SK-N-SH (cell line): ENCODE results near the gene PARP2.

Experiments
- CTCF ChIP-seq: fragments of 200-600 bp; sonication (generic); IDR thresholded peaks from 2 replicates; pipeline ENCODE4 v1.6.1; 2017; ENCODE audit warnings: antibody characterized with exemption, mild to moderate bottlenecking, moderate library complexity
- EP300 ChIP-seq, 2 experiments: IDR thresholded peaks; 2 replicates each; pipeline versions ENCODE4 v1.4.0 to v1.6.1; 2012; ENCODE audit warnings: borderline replicate concordance in 1 of 2, low read depth in 1 of 2, low read length in 1 of 2
- EZH2phosphoT487 ChIP-seq: fragments of 200-600 bp; sonication (generic); IDR thresholded peaks from 2 replicates; pipeline ENCODE4 v1.6.1; 2017; ENCODE audit warnings: low read depth, mixed run types, mild to moderate bottlenecking, antibody characterized with exemption, moderate library complexity, borderline replicate concordance
- GABPA ChIP-seq: IDR thresholded peaks from 2 replicates; pipeline ENCODE4 v1.4.0; 2012; ENCODE audit warnings: low read depth, mild to moderate bottlenecking
- JUND ChIP-seq: IDR thresholded peaks from 2 replicates; pipeline ENCODE4 v1.4.0; 2012
- MAX ChIP-seq: IDR thresholded peaks from 2 replicates; pipeline ENCODE4 v1.4.0; 2012; ENCODE audit warnings: low read depth
- NFIC ChIP-seq: IDR thresholded peaks from 2 replicates; pipeline ENCODE4 v1.4.0; 2012; ENCODE audit warnings: borderline replicate concordance
- PBX3 ChIP-seq: IDR thresholded peaks from 2 replicates; pipeline ENCODE4; 2012
- RAD21 ChIP-seq: IDR thresholded peaks from 2 replicates; pipeline ENCODE4 v1.6.1; 2012; ENCODE audit warnings: mild to moderate bottlenecking, low read length
- RXRA ChIP-seq: IDR thresholded peaks from 2 replicates; pipeline ENCODE4 v1.4.0; 2012; ENCODE audit warnings: low read depth, mild to moderate bottlenecking, borderline replicate concordance
- SIN3A ChIP-seq: IDR thresholded peaks from 2 replicates; pipeline ENCODE4 v1.6.1; 2012; ENCODE audit warnings: low read depth, mild to moderate bottlenecking, low read length, moderate library complexity, borderline replicate concordance
- SMC3 ChIP-seq: IDR thresholded peaks from 2 replicates; pipeline ENCODE4 v1.6.1; 2012; ENCODE audit warnings: low read depth, low read length, improper control_type of control experiment
- TAF1 ChIP-seq: IDR thresholded peaks from 2 replicates; pipeline ENCODE4 v1.6.1; 2012; ENCODE audit warnings: low read depth, mild to moderate bottlenecking, low read length, moderate library complexity, borderline replicate concordance
- USF1 ChIP-seq: IDR thresholded peaks from 2 replicates; pipeline ENCODE4 v1.4.0; 2012; ENCODE audit warnings: low read depth, borderline replicate concordance

- no peak for TF ChIP-seq EP300 (IDR thresholded peaks at IDR 0.05; ENCODE audit: borderline replicate concordance in 1 of 2, low read depth in 1 of 2, low read length in 1 of 2)
- no peak for TF ChIP-seq CTCF
- TF ChIP-seq USF1, result no peak
- no peak for TF ChIP-seq SIN3A
- TF ChIP-seq NFIC, result no peak
- TF ChIP-seq GABPA, result no peak
- TF ChIP-seq PBX3, result no peak
- TF ChIP-seq TAF1, result no peak
- no peak for TF ChIP-seq RAD21
- TF ChIP-seq EZH2phosphoT487, result no peak
- no peak for TF ChIP-seq RXRA
- no peak for TF ChIP-seq MAX
- no peak for TF ChIP-seq JUND
- no peak for TF ChIP-seq SMC3
Measured at GRCh38 chr14:20331053-20331613, 12.3 kb upstream of the PARP2 start.
